Spleen (tissue), 7 donors: ENCODE measurements around the gene ZNF777.
"Not testable (repeated sequence)": the region's sequence is repeated elsewhere in the genome, so short reads cannot be mapped to it uniquely, and the experiment has no call there.

ENCODE experiments used
- POLR2A ChIP-seq, 3 donors: fragments of 450-650 bp; IDR thresholded peaks; one replicate each; pipeline ENCODE4 v1.5.1; 2017; ENCODE audit warnings: antibody characterized with exemption in 3 of 3, mild to moderate bottlenecking in 1 of 3
- POLR2AphosphoS5 ChIP-seq, 3 donors: sonication (generic); formaldehyde crosslinking; IDR thresholded peaks; one replicate each; pipeline ENCODE4 v1.5.1; 2017; ENCODE audit warnings: antibody characterized with exemption in 3 of 3
- TF ChIP-seq, protein P1 (sequence below), 11 experiments: fragments of 200-600 bp in 7 of 11; fragments of 450-650 bp in 4 of 11; sonication (generic) in 4 of 11; IDR thresholded peaks in 8 of 11; conservative IDR thresholded peaks in 3 of 11; 1 replicate in 7 of 11; 2 replicates in 4 of 11; pipeline versions ENCODE4 v1.4.0 to v1.8.0; 2016 to 2021; ENCODE audit warnings: antibody characterized with exemption in 11 of 11, inconsistent platforms in 4 of 11, mild to moderate bottlenecking in 1 of 11
- donor health status: DM: no; HTN: no; CAD: no; lungs with moderate emphysema.
- donor health status: DM: no; HTN: no; CAD: no.
- donor health status: DM: no; HTN: no; CAD: no.

- TF ChIP-seq, protein P1, sequence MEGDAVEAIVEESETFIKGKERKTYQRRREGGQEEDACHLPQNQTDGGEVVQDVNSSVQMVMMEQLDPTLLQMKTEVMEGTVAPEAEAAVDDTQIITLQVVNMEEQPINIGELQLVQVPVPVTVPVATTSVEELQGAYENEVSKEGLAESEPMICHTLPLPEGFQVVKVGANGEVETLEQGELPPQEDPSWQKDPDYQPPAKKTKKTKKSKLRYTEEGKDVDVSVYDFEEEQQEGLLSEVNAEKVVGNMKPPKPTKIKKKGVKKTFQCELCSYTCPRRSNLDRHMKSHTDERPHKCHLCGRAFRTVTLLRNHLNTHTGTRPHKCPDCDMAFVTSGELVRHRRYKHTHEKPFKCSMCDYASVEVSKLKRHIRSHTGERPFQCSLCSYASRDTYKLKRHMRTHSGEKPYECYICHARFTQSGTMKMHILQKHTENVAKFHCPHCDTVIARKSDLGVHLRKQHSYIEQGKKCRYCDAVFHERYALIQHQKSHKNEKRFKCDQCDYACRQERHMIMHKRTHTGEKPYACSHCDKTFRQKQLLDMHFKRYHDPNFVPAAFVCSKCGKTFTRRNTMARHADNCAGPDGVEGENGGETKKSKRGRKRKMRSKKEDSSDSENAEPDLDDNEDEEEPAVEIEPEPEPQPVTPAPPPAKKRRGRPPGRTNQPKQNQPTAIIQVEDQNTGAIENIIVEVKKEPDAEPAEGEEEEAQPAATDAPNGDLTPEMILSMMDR (IDR thresholded peaks at IDR 0.05 in 8 of 11, conservative IDR thresholded peaks at IDR 0.05 in 3 of 11): not testable (repeated sequence)
- not testable (repeated sequence) for TF ChIP-seq POLR2AphosphoS5, POLR2A (IDR thresholded peaks at IDR 0.05)
Measured at GRCh38 chr7:149388550-149389335, 72.1 kb downstream of the ZNF777 start.
